ENCODE data around the gene KLHL25.

KLHL25 gene

GRCh38 chr15:85743392-85744055, 51.2 kb downstream of the KLHL25 start:
- no peak for DNase-seq

- DNase-seq = no peak
Observed at GRCh38 chr15:85742186-85742821, 52.4 kb downstream of the KLHL25 start.

GRCh38 chr15:85741662-85742061, 53.1 kb downstream of the KLHL25 start:
- no peak for DNase-seq

GRCh38 chr15:85741021-85741421, 53.7 kb downstream of the KLHL25 start:
- DNase-seq = no peak

GRCh38 chr15:85737061-85737460, 57.7 kb downstream of the KLHL25 start:
- no peak for DNase-seq

GRCh38 chr15:85733416-85733815, 61.3 kb downstream of the KLHL25 start:
- no peak for DNase-seq

GRCh38 chr15:85730001-85730820, 64.5 kb downstream of the KLHL25 start:
- peak in 1 of 2 donors; percentile 55 for DNase-seq

GRCh38 chr15:85727068-85727467, 67.7 kb downstream of the KLHL25 start:
- DNase-seq = no peak

GRCh38 chr15:85726454-85726853, 68.3 kb downstream of the KLHL25 start:
- DNase-seq = no peak

- no peak for DNase-seq
Observed at GRCh38 chr15:85725564-85725963, 69.2 kb downstream of the KLHL25 start.

GRCh38 chr15:85725019-85725418, 69.7 kb downstream of the KLHL25 start:
- no peak for DNase-seq

GRCh38 chr15:85723960-85724945, 70.5 kb downstream of the KLHL25 start:
- no peak for DNase-seq

- DNase-seq = no peak
Observed at GRCh38 chr15:85722374-85723152, 72.2 kb downstream of the KLHL25 start.

- no peak for DNase-seq
Observed at GRCh38 chr15:85718981-85719380, 75.7 kb downstream of the KLHL25 start.

- no peak for DNase-seq
Observed at GRCh38 chr15:85718271-85718971, 76.3 kb downstream of the KLHL25 start.

- no peak for DNase-seq
Observed at GRCh38 chr15:85717212-85717611, 77.5 kb downstream of the KLHL25 start.

GRCh38 chr15:85716261-85716660, 78.5 kb downstream of the KLHL25 start:
- no peak for DNase-seq

- peak in 1 of 2 donors; percentile 43 for DNase-seq
Observed at GRCh38 chr15:85711580-85712192, 83.0 kb downstream of the KLHL25 start.

GRCh38 chr15:85710340-85710842, 84.3 kb downstream of the KLHL25 start:
- peak; percentile 33 to 52 for DNase-seq

All from stimulated activated CD4-positive, alpha-beta T cell treated with anti-CD3 and anti-CD28 coated beads, Interleukin-2, amount 100 ng/mL, for 24 hours (primary cell).